C4-2B (cell line): ENCODE data around the gene CASP8AP2.

Experiments
- CTCF ChIP-seq: fragments of 450-650 bp; conservative IDR thresholded peaks from 2 replicates; pipeline ENCODE4 v1.5.1; 2017; ENCODE audit warnings: mild to moderate bottlenecking
- ZFX ChIP-seq: fragments of 450-650 bp; IDR thresholded peaks from 2 replicates; pipeline ENCODE4 v1.6.1; 2017

- TF ChIP-seq CTCF (no peak), ZFX (no peak)
Observed at GRCh38 chr6:89859744-89860143, 30.1 kb downstream of the CASP8AP2 start.
